ENCODE data around the gene ABI1. TPM values are rescaled to one million over a fixed set of nuclear protein-coding genes. Genes with fewer than 3 reads are reported as not detected.

ABI1 gene
- total RNA-seq, 1 experiment from 2014 or later, result 25.2 TPM

DNA sequence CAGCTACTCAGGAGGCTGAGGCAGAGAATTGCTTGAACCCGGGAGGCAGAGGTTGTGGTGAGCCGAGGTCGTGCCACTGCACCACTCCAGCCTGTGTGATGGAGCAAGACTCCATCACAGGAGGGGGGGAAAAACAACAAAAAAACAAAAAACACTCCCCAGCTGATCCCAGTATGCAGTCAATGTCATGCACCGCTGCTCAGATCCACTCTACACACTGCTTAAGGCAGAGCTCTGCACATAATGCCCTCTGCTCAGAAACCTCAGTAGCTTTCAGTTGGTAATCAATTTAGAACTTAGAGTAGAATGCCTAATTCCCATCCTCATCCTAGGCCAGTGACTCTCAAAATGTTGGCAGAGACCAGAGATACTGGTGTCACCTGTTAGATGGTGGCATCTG is 119.4 kb downstream of the ABI1 start:
- no TSS peak for BruUV-seq (replicated peaks)

DNA sequence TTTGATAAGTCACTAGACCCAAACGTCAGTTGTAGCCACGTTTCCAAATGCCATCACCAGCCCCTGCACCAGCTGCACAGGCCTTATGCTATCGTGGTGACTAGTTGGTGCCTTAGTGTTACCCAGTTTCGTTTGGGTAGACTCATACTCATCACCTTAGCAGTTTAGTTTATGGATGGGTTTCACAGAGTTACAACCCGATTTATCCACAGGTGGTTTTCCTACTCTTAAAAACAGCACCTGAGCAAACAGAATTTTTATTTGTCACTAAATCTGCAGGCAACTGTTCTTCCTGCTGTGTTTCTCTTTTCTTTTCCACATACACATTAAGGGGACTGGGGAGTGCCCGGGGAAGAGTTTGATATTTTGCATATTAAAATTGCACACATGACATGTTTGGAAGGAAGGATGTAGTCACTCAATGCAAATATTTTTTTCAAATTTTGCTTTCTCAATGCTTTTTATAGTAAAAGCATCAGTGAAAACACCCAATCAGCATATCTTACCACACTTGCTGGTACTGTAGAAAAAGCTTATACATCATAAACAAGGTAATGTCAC is 121.6 kb downstream of the ABI1 start:
- no peak for ATAC-seq
- CTCF ChIA-PET, result no interaction called here
- intact Hi-C loops (cut with micrococcal nuclease), result no loop called here

More for the DNA sequence above, 119.4 kb downstream of the ABI1 start:
- Histone ChIP-seq H3K79me2 (ENCODE audit: low read length) (no peaks in the 10 kb centered on the region), H3K27me3 (ENCODE audit: low read length) (no peaks in the 10 kb centered on the region), H4K20me1 (ENCODE audit: low read length) (no peaks in the 10 kb centered on the region), H3K4me1 (ENCODE audit: insufficient read depth, low read length) (no peaks in the 10 kb centered on the region), H3K9ac (ENCODE audit: low read length) (no peak overlapping the region), H3K27ac (ENCODE audit: low read length) (no peak overlapping the region), H3K4me3 (ENCODE audit: low read length) (no peak overlapping the region), H3K4me2 (ENCODE audit: low read length) (no peak overlapping the region), H3K9me2 (replicated peaks; ENCODE audit: low read length) (no peaks in the 10 kb centered on the region), H3K9me3 (ENCODE audit: low read length) (no peaks in the 10 kb centered on the region), H3F3A (ENCODE audit: low read length, unreplicated experiment) (no peaks in the 10 kb centered on the region), H2AFZ (ENCODE audit: low read length) (no peak overlapping the region), H3K36me3 (ENCODE audit: low read depth, low read length) (peaks cover 24% of the 10 kb centered on the region)
- TF ChIP-seq EZH2phosphoT487 (IDR thresholded peaks at IDR 0.05; ENCODE audit: borderline replicate concordance, low read length), result no peak
- TF ChIP-seq, protein P1, sequence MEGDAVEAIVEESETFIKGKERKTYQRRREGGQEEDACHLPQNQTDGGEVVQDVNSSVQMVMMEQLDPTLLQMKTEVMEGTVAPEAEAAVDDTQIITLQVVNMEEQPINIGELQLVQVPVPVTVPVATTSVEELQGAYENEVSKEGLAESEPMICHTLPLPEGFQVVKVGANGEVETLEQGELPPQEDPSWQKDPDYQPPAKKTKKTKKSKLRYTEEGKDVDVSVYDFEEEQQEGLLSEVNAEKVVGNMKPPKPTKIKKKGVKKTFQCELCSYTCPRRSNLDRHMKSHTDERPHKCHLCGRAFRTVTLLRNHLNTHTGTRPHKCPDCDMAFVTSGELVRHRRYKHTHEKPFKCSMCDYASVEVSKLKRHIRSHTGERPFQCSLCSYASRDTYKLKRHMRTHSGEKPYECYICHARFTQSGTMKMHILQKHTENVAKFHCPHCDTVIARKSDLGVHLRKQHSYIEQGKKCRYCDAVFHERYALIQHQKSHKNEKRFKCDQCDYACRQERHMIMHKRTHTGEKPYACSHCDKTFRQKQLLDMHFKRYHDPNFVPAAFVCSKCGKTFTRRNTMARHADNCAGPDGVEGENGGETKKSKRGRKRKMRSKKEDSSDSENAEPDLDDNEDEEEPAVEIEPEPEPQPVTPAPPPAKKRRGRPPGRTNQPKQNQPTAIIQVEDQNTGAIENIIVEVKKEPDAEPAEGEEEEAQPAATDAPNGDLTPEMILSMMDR (conservative IDR thresholded peaks at IDR 0.05; ENCODE audit: low read depth, low read length), result no peak
- ATAC-seq (no peak), DNase-seq (no peak)
- POLR2A ChIA-PET (ENCODE audit: unreplicated experiment), result no interaction called here
- intact Hi-C loops (cut with micrococcal nuclease), result no loop called here
- CTCF ChIA-PET, result no interaction called here

DNA sequence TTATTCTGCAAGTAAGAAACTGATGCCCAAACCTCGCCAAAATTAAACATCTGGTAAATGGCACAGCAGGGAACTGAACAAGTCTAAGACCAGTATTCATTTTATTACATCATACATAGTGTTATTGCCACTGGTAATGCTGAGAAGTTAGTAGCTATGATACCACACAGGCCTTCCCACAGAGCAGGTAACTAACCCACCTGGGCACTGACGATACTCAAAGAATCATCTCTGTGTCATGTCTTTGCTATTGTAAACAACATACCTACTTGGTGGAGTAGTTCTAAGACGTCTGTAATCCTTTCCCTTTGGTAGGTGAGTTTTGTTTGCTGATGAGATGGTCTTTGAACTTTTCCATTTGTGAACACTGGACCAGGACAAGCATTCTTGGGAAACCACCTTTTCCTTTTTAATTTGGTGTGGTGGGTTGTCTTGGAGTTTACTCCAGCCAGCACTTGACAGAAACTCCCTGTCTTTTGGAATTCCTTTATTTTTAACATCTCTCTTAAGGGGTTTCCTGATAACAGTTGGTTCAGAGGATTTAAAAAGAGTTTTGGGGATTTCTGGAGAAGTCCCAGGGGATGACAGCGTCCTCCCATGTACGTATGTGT is 122.4 kb downstream of the ABI1 start:
- H3K4me3 ChIP-seq (ENCODE audit: low read length), result no peak overlapping the region
- ATAC-seq, result no peak
- CTCF ChIA-PET, result no interaction called here
- H3F3A ChIP-seq (ENCODE audit: low read length, unreplicated experiment), result no peaks in the 10 kb centered on the region
- no peak overlapping the region for H3K9ac ChIP-seq (ENCODE audit: low read length)
- no peaks in the 10 kb centered on the region for H3K9me3 ChIP-seq (ENCODE audit: low read length)
- H3K27ac ChIP-seq (ENCODE audit: low read length), result no peak overlapping the region
- intact Hi-C loops (cut with micrococcal nuclease), result no loop called here
- no peaks in the 10 kb centered on the region for H3K4me1 ChIP-seq (ENCODE audit: insufficient read depth, low read length)
- POLR2A ChIA-PET (ENCODE audit: unreplicated experiment), result no interaction called here
- H4K20me1 ChIP-seq (ENCODE audit: low read length), result no peaks in the 10 kb centered on the region
- H3K4me2 ChIP-seq (ENCODE audit: low read length), result no peak overlapping the region
- no peak overlapping the region for H2AFZ ChIP-seq (ENCODE audit: low read length)
- no peak for TF ChIP-seq EZH2 (IDR thresholded peaks at IDR 0.05; ENCODE audit: low read length, unreplicated experiment)
- no peak for TF ChIP-seq EZH2phosphoT487 (IDR thresholded peaks at IDR 0.05; ENCODE audit: borderline replicate concordance, low read length)
- TF ChIP-seq, protein P1 (conservative IDR thresholded peaks at IDR 0.05; ENCODE audit: low read depth, low read length), result no peak
- H3K36me3 ChIP-seq (ENCODE audit: low read depth, low read length), result peaks cover 18% of the 10 kb centered on the region
- no peaks in the 10 kb centered on the region for H3K27me3 ChIP-seq (ENCODE audit: low read length)
- no peaks in the 10 kb centered on the region for H3K9me2 ChIP-seq (replicated peaks; ENCODE audit: low read length)
- DNase-seq, result no peak
- BruUV-seq (replicated peaks), result no TSS peak
- H3K79me2 ChIP-seq (ENCODE audit: low read length), result no peaks in the 10 kb centered on the region

More for the DNA sequence above, 121.6 kb downstream of the ABI1 start:
- no peak overlapping the region for H3K9ac ChIP-seq (ENCODE audit: low read length)
- H3K4me1 ChIP-seq (ENCODE audit: insufficient read depth, low read length), result no peaks in the 10 kb centered on the region
- no peak overlapping the region for H3K4me2 ChIP-seq (ENCODE audit: low read length)
- no peak overlapping the region for H3K27ac ChIP-seq (ENCODE audit: low read length)
- DNase-seq, result no peak
- H3K9me2 ChIP-seq (replicated peaks; ENCODE audit: low read length), result no peaks in the 10 kb centered on the region
- no peaks in the 10 kb centered on the region for H3F3A ChIP-seq (ENCODE audit: low read length, unreplicated experiment)
- no peaks in the 10 kb centered on the region for H3K79me2 ChIP-seq (ENCODE audit: low read length)
- no peak overlapping the region for H2AFZ ChIP-seq (ENCODE audit: low read length)
- POLR2A ChIA-PET (ENCODE audit: unreplicated experiment), result no interaction called here
- TF ChIP-seq EZH2 (IDR thresholded peaks at IDR 0.05; ENCODE audit: low read length, unreplicated experiment) (no peak), EZH2phosphoT487 (IDR thresholded peaks at IDR 0.05; ENCODE audit: borderline replicate concordance, low read length) (no peak)
- TF ChIP-seq, protein P1 (conservative IDR thresholded peaks at IDR 0.05; ENCODE audit: low read depth, low read length), result no peak
- H3K36me3 ChIP-seq (ENCODE audit: low read depth, low read length), result peaks cover 24% of the 10 kb centered on the region
- no peaks in the 10 kb centered on the region for H4K20me1 ChIP-seq (ENCODE audit: low read length)
- no peaks in the 10 kb centered on the region for H3K27me3 ChIP-seq (ENCODE audit: low read length)
- H3K9me3 ChIP-seq (ENCODE audit: low read length), result no peaks in the 10 kb centered on the region
- no peak overlapping the region for H3K4me3 ChIP-seq (ENCODE audit: low read length)
- BruUV-seq (replicated peaks), result no TSS peak

Measured in PC-3 (cell line).